ENCODE results near the gene HJURP.

DNA sequence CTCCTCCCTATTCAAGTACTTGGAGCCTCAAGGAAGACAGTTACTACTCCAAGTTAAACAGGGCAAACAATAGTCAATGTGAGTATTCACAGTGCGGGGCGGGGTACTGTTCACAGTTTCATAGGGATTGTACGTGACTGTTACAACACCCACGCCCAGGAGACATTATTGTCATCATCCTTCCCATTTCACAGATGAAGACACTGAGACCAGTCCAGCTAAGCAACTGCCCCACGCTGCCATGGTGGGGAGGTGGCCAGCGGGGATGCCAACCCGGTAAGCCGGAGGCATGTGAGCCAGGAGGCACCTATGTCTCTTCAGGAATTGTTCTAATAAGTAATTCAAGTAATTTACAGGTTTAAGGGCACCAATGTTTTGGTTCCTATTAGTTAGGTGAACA is 982 bp downstream of the HJURP start:
- TF ChIP-seq, protein P1, sequence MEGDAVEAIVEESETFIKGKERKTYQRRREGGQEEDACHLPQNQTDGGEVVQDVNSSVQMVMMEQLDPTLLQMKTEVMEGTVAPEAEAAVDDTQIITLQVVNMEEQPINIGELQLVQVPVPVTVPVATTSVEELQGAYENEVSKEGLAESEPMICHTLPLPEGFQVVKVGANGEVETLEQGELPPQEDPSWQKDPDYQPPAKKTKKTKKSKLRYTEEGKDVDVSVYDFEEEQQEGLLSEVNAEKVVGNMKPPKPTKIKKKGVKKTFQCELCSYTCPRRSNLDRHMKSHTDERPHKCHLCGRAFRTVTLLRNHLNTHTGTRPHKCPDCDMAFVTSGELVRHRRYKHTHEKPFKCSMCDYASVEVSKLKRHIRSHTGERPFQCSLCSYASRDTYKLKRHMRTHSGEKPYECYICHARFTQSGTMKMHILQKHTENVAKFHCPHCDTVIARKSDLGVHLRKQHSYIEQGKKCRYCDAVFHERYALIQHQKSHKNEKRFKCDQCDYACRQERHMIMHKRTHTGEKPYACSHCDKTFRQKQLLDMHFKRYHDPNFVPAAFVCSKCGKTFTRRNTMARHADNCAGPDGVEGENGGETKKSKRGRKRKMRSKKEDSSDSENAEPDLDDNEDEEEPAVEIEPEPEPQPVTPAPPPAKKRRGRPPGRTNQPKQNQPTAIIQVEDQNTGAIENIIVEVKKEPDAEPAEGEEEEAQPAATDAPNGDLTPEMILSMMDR (conservative IDR thresholded peaks at IDR 0.05), result no peak
- TF ChIP-seq ZFX (IDR thresholded peaks at IDR 0.05), result no peak
